ENCODE data around the gene KLF4. TPM values are rescaled to one million over a fixed set of nuclear protein-coding genes. Genes with fewer than 3 reads are reported as not detected.

KLF4 gene
- total RNA-seq, 1 experiment from 2014 or later: 7.1 TPM

DNA sequence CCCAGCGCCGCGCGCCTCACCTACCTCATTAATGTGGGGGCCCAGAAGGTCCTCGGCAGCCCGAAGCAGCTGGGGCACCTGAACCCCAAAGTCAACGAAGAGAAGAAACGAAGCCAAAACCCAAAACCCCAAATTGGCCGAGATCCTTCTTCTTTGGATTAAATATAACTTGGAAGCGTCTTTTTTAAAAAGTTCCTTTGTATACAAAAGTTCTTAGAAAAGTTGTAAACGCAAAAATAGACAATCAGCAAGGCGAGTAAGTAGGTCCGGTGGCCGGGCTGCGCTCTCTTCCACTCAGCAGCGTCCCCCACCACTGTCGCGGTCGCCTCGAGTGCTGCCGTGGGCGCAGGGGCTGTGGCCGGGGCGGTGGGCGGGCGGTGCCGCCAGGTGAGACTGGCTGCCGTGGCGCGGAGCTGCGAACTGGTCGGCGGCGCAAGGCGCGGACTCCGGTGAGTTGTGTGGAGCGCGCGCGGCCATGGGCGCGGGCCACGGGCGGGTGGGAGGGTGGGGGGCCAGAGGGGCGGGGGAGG, 360 bp downstream of the KLF4 start:
- peak overlapping the region; percentile 48 for H3K4me2 ChIP-seq (ENCODE audit: insufficient read depth, insufficient read length, low read length)
- H3K9me3 ChIP-seq (ENCODE audit: control insufficient read depth, low read depth, low read length): no peaks in the 10 kb centered on the region
- H3K23me2 ChIP-seq (ENCODE audit: insufficient read length, low read depth, low read length, poor library complexity, severe bottlenecking): peaks cover 24% of the 10 kb centered on the region
- H4K91ac ChIP-seq (ENCODE audit: insufficient read length, low read depth, low read length): no peak overlapping the region
- no peak overlapping the region for H2BK12ac ChIP-seq (ENCODE audit: insufficient read length, low read depth, low read length)
- no peak overlapping the region for H2BK20ac ChIP-seq (ENCODE audit: low read depth, low read length, poor library complexity, severe bottlenecking)
- H3K79me1 ChIP-seq (ENCODE audit: insufficient read depth, low read depth, low read length, poor library complexity, severe bottlenecking): no peaks in the 10 kb centered on the region
- Mint-ChIP-seq H3K27me3 (ENCODE audit: low read depth) (peaks cover 68% of the 10 kb centered on the region), H3K4me3 (peak overlapping the region; percentile 74 to 87), H3K27ac (no peak overlapping the region; a peak in 1 of 7 replicates), H3K9me3 (peaks cover 0 to 3% of the 10 kb centered on the region in 2 experiments; a peak in 1 of 5 replicates), H3K4me1 (peaks cover 29 to 44% of the 10 kb centered on the region in 2 experiments), H3K36me3 (ENCODE audit: insufficient read depth in 1 of 3, low read depth in 3 of 3) (peaks cover 1 to 13% (median 9%) of the 10 kb centered on the region in 3 experiments; a peak in 5 of 7 replicates)
- H3K9ac ChIP-seq (ENCODE audit: extremely low read depth, insufficient read length, low read length): no peak overlapping the region
- H2AFZ ChIP-seq (ENCODE audit: low read length): no peak overlapping the region
- H4K8ac ChIP-seq (replicated peaks; ENCODE audit: insufficient read length, low read depth, low read length): no peak overlapping the region
- DNase-seq: no peak
- H3K27ac ChIP-seq (ENCODE audit: insufficient read length, low read depth, low read length): no peak overlapping the region
- no peaks in the 10 kb centered on the region for H3K79me2 ChIP-seq (ENCODE audit: insufficient read depth, low read length)
- H4K20me1 ChIP-seq (ENCODE audit: control insufficient read depth, insufficient read depth, insufficient read length): no peaks in the 10 kb centered on the region
- no peaks in the 10 kb centered on the region for H3K4me1 ChIP-seq (ENCODE audit: insufficient read depth, low read length)
- H3K56ac ChIP-seq (ENCODE audit: insufficient read length, low read depth, low read length): no peak overlapping the region
- peak overlapping the region; percentile 87 for H3K14ac ChIP-seq (ENCODE audit: insufficient read depth, low read length)
- no peak overlapping the region for H3K23ac ChIP-seq (ENCODE audit: insufficient read length, low read depth, low read length)
- H4K5ac ChIP-seq (ENCODE audit: insufficient read length, low read depth, low read length): no peak overlapping the region
- WGBS (ENCODE audit: extremely low coverage, insufficient read length, low lambda C conversion rate): no CpG with 5 or more reads among the region's 46 CpGs
- H3T11ph ChIP-seq (ENCODE audit: low read length): no peak overlapping the region
- no peak overlapping the region for H2BK5ac ChIP-seq (ENCODE audit: insufficient read length, low read length)
- H3K27me3 ChIP-seq (ENCODE audit: insufficient read depth, low read length): peaks cover 23% of the 10 kb centered on the region; the same call in 1 of the 2 replicates
- no peak overlapping the region for H2AK5ac ChIP-seq (ENCODE audit: insufficient read length, low read length)
- no peak overlapping the region; the same call in 1 of the 2 replicates for H3K4ac ChIP-seq (ENCODE audit: low read depth, low read length)
- no peak overlapping the region for H2BK15ac ChIP-seq (ENCODE audit: low read depth, low read length)
- H2BK120ac ChIP-seq (ENCODE audit: low read depth, low read length, poor library complexity, severe bottlenecking): no peak overlapping the region
- TF ChIP-seq, protein P1, sequence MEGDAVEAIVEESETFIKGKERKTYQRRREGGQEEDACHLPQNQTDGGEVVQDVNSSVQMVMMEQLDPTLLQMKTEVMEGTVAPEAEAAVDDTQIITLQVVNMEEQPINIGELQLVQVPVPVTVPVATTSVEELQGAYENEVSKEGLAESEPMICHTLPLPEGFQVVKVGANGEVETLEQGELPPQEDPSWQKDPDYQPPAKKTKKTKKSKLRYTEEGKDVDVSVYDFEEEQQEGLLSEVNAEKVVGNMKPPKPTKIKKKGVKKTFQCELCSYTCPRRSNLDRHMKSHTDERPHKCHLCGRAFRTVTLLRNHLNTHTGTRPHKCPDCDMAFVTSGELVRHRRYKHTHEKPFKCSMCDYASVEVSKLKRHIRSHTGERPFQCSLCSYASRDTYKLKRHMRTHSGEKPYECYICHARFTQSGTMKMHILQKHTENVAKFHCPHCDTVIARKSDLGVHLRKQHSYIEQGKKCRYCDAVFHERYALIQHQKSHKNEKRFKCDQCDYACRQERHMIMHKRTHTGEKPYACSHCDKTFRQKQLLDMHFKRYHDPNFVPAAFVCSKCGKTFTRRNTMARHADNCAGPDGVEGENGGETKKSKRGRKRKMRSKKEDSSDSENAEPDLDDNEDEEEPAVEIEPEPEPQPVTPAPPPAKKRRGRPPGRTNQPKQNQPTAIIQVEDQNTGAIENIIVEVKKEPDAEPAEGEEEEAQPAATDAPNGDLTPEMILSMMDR (conservative IDR thresholded peaks at IDR 0.05): no peak
- H3K18ac ChIP-seq (ENCODE audit: insufficient read length, low read depth, low read length): peak overlapping the region; percentile 83

All from H9 (cell line).